Stimulated activated CD8-positive, alpha-beta memory T cell treated with anti-CD3 and anti-CD28 coated beads, Interleukin-7, amount 100 ng/mL, for 4 hours (primary cell): Measurements from ENCODE around the gene PPP1R14C.

ENCODE experiments used
- DNase-seq, 2 donors: peaks; one replicate each; pipeline ENCODE4 v3.0.0-alpha.2; 2020; ENCODE audit warnings: low read depth in 2 of 2

The PPP1R14C gene

DNA sequence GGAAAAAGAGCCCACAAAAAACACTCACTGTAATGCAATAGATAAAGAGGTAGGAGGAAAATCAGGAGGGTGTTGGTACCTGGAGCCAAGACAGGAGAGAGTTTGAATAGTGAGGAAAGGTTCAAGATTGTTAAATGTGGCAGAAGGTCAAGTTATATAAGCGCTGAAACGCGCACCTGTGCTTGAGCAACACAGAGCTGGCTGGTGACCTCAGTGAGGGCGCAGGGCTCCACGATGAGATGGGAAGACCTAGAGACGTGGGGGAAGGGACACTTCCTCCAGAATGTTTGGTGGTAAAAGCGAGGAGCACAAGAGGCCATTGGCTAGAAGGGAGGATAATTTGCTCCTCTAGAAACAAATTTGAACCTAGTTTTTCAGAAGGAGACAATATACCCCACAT lies 4.2 kb upstream of the PPP1R14C start:
- DNase-seq = no peak

DNA sequence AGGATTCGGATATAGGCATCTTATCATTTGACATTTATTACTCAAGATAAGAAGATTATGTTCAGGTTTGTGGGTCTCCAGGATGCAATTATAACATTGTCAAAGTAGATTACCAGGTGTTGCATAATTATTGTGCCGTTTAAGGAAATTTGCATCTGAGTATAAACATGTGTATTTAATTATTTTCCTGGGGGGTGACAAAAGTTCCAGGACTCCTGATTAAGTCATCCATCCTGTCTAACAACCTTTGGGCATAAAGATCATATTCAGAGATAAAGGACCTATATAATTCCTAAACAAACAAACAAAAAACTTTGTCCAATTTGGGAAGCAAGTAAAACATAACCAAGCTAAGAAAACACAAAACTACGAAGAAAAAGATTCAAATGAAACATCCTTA lies 3.3 kb upstream of the PPP1R14C start:
- DNase-seq = no peak

DNA sequence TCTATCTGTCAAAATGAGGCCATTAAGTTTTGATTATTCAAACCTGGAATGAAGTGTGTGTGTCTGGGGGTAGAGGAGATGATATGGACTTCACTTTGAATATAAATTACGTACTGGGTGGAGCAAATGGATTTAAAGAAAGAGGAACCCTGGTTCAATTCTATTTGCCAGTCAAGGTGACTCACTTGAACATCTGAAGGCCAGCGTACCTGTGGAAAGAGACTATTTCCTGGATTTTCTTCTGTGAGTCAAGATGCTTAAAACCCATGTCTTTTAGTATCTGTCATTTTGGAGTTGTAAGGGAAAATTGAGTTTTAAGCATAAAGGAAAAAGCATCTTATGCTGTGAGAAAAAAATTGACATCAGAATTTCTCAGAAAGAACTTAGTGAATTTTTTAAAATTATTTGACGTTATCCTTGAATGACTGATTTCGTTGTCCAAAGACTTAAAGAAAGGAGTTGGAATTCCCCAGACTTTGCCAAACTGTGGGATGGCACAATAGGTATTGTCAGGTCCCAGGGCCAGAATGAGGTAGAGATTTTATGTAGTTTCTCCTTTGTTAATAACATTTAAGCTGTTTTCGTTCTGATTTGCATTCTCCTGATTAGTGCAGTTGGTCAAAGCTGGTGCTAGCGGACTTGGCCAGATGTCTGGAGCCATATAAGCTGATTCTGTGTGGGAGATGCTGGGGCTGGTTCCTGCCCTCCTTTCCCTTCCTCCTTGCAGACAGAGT lies 2.4 kb upstream of the PPP1R14C start:
- DNase-seq = no peak

DNA sequence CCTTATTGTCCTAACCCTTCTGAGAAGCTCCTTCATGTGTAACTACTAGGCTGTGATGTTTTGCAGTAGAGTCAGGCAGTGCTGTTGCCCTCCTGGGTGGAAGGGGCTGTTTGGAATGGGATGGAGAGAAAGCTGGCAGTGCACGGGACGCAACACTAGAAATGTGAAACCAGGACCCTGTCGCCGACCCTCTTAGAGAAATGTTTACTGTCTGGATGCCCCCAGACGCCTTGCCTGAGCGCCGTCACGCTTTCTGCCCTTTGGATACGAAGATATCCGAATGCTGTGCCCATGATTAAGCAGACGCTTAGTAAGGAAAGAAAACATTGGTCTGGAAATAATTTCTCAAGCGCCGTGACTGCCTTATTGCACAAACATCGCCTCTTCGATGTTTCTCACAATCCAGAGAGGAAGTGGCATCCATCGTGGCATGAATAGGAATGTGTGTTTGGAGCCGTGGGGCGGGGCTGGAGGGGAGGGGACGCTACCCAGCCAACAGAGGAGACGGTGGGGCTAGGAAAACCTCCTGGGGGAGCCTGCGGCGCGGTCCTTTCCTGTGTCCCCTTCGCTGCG lies 661 bp upstream of the PPP1R14C start:
- no peak for DNase-seq

DNA sequence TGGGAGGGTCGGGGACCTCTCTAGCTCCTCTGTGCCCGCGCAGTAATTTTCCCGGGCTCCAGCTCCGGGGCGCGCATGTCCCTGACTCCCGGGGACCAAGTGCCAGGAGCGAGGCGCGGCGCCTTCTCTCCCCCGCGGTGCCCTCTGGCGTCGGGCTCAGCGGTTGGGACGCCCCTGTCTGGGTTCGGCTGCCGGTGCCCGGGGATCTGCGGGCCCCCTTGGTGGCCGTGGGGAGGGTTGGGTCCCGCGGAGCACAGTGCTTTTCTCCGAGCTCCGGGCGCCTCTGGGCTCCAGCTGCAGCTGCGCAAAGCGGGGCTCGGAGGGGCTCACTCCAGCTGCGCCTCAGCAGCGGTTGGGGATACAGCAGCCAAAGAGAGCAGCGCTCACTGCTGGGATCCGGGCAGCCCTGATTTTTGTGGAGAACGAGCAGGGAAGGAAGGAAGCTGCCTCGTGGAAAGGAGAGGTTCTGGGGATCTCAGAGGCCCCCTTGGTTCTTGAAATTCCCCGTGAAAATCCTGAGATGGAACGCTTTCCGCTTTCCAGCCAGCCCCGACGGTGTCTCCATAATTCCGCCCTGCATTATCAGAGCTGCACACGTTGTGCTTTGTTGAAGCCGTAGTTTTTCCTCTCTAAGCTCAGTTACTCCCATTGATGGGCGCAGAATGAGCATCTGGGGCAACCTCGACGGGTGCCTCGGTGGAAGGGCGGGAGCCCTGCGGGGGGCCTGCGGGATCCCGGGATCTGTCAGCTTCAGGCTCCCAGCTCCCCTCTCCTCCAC lies 861 bp downstream of the PPP1R14C start:
- no peak for DNase-seq

DNA sequence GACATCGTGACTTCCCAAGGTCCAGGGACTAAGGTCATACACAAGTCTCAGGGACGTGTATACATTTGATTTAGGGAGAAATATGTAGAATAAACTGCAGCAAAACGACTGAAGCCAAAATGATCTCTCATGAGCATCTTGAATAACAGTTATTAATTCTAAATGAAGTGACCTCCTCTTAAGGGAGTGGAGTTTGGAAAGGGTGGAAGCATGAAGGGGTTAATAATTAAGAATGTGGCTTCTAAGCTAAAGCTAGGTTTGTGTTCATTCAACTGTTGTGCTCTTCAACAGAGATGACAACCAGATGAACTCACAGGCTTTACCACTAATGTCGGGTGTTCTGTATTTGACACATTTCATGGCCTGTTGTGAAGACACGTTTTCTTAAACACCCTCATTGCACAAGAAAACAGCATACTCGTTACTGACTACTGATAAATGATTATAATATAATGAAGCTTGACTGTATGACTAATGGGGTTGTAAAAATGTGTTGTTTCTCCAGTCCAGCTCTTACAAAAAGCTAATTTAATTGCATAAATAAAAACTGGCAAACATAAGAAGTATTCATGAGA lies 1.5 kb downstream of the PPP1R14C start:
- no peak for DNase-seq

DNA sequence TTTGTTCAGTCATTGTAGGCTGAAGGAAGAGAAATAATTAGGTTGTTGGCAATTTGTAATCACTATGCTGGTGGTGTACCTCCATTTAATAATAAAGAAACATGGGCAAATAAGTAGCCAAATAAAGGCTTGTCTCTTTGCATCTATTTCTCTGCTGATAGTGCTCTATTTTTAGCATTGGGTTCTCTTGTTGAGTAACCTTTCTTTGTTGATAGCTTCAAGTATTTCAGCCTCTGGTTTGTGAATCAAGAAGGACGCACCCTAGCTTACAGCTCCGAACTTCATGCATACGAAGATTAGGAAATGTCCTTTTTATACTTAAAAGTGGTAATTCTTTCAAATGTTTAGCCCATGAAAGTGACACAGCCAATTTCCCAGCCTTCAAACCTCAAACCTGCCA lies 2.6 kb downstream of the PPP1R14C start:
- DNase-seq = no peak

DNA sequence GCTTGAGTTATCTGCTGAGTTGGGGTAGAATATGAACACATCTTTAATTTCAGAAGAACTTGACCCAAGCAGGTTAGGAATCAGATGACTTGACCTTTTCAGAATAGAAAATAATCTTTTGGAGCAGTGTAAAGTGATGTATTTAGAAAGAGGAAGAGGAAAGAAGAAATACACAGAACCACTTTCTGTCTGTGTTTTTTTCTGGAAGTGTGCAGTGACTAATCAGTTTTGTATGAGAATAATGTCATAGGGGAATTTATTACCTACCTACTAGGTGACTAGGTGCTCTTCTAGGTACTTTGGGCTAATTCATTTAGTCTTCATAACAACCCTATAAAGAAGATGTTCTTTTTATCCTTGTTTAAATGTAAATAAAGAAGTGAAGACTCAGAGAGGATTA lies 3.0 kb downstream of the PPP1R14C start:
- no peak for DNase-seq

DNA sequence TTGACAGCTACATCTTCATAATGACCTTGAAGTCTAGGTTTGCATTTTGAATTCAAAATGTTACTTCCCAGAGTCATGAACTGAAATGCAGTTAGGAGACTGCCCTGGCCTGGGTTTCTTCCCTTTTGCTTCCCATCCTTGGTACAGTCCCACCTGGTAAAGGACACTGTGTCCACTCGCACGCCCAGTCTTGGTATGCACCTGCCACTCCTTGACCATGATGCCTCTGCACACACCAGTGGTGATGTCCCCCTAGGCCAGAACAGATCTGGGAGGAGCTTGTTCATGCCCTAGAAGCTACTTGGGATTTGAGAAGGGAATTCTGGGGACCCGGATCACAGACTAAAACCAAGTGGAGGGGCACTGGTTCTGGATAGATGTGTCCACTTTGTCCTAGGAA lies 3.6 kb downstream of the PPP1R14C start:
- DNase-seq = no peak

DNA sequence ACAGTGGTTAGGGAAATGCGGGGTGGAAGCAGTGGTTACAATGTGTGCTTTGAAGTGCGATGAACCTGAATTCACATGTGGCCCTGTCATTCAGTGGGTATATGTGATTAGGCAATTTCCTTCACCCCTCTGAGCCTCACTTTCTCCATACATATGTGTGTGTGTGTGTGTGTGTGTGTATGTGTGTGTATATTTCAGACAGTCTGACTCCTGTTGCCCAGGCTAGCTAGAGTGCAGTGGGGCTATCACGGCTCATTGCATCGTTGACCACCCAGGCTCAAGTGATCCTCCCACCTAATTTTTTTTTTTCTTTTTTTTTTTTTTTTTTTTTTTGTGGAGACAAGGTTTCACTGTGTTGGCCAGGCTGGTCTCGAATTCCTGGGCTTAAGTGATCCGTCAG lies 6.3 kb downstream of the PPP1R14C start:
- DNase-seq = no peak

DNA sequence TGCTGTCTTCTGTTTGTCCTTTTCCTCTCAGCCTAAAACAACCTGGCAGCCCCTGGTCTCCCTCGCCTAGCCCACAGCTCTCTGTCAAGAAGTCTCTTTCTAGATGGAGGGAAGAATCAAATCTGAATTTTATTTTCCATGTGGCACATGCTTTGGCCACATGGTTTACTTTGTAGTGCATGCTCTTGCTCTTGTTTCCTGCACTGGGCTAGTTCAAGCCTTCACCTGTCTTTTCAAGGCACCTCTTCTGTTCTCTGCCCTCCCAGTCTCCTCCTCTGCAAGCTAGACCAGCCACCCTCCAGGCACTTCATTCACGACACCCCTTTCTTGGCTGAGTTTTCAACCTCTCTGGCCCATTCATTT lies 7.6 kb downstream of the PPP1R14C start:
- DNase-seq = no peak

DNA sequence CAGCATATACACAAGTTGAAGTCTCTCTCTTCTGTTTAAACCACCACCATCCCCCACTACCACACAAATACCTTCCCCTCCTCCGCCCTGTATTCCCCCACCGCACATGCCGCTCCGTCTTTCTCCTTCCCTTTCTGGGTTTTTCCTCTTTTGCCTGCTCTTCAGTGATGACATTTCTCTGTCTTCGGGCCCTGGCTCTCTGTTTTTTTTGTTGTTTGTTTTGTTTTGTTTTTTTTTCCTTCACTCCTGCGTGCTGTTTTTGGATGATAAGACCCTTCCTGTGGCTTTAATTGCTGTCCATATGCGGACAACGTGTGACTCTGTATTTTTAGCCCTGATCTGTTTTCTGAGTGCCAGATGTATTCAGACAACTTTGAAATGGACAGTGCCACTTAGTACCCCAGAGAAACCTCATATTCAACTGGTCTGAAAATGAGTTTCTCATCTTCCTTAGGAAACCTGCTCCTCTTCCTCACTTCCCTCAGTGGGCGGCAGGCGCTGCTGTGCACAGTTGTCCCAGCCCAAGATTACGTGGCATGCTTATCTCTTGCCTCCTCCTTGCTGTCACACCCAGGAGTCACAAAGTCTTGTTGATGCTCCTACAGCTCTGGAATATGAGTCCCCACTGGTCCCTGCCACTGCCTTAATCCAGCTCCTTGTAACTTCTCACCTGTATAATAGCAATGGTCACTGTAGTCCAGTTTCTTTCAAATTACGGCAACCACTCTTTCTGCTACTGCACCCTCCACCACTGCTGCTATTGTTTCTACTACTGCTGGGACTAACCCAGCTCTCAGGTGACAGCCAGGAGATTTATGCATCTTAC lies 8.2 kb downstream of the PPP1R14C start:
- no peak for DNase-seq

DNA sequence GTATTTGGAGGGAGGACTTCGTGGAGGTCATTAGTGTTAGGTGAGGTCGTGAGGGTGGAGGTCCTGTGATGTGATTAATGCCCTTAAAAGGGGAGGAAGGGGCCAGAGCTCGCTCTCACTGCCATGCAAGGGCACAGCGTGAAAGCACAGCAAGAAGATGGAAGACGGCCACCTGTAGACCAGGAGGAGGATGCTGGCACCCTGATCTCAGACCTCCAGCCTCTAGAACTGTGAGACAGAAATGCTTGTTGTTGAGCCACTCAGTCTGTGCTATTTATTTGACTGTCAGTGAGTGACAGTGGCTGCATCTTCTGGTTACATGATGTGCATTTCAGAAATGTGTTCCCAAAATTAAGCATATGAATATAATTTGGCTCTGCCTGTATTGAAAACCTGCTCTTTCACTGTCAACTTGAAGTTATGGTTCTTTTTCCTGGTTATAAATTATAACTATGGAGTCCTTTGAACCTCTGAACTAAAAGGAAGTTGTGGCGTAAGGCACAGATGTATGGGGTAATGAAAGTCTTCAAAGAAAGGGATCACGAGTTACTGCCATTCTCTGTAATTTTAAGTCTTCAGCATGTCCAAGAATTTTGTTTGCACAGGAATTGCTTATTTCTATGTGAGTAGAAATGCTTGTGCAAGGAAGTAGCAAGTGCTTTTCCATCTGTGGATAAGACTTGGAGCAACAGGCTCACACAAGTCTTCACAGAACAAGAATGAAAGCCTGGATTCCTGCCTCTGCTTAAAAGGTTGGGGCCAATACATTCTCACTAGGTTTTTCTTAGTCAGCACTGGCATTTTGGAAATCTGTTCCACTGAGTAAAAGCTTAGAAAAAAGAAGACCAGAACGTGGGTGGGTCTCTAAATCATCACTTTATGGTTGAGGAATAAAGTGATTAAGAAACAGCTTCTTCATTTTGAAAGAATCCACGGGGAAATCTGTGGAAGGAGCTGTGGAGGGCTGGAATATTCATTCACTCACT lies 10.3 kb downstream of the PPP1R14C start:
- DNase-seq = no peak

DNA sequence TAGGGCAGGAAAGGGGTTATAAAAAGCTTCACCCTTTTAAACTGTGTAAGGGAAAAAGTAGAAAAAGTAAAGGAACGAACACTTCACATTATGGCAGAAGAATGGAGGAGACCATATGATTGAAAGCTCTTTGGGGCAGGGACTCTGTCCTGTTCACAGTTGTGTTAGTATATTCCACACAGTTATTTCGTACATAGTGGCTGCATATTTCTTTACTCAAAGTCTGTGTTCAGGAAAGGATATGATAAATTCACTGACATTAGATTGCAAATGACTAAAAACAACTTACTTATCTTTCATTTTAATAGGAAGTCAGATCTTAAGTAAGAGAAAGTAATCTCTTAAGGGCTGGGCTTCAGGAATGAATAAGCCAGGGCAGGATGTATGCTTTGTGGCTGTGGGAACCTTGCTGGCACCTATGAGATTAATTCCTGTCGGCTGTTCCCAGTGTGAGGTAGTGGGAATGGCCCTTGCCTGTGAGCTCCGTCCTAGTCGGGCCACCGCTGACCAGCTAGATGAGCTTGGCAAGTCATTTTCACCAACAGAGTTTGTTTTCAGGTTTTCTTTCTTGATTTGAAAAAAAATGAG lies 11.2 kb downstream of the PPP1R14C start:
- no peak for DNase-seq

DNA sequence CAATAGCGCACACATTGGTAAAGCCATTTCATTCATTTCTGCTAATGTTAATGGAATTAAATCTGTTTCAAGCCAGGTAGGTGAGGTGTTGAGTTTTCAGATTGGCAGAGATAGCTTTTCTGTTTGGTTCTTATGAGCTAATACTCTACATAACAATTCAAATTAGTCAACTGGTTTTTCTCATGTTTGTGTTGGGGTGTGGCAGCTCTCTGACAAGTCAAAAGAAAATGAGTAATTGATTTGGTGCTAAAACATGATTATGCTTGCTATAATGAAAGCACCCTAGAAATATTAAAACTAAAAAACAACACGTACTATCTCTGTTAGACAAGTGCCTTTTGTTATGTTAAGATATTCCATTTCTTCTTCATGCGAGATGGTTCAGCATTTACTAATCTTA lies 13.6 kb downstream of the PPP1R14C start:
- no peak for DNase-seq

DNA sequence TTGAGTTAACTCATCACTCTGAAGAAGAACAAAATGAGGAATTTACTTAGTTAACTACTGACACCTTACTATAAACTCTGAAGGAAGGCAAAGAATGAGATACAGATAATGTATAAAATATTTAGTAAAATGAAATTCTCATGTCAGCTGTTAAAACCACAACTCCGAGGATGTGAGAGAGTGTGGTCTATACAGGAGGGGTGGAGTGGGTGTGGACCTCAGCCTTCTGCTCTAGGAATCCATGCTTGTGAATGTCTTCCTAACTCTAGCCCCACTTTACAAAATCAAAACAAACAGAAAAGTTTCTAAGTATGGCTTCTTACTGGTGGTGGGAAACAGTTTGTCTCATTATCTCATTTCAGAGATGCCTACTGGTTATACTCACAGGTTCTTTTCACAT lies 14.2 kb downstream of the PPP1R14C start:
- DNase-seq = no peak

DNA sequence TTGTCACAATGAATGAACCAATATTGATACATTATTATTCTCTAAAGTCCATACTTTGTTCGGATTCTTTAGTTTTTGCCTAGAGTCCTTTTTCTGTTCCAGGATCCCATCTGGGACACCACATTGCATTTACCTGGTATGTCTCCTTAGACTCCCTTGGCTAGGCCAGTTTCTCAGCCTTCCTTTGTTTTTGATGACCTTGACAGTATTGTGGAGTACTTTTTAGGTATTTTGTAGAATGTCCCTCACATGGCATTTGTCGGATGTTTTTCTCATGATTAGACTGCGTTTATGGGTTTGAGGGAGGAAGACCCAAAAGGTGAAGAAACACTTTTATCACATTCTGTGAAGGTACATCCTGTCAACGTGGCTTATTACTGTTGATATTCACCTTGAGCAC lies 16.9 kb downstream of the PPP1R14C start:
- DNase-seq = no peak

DNA sequence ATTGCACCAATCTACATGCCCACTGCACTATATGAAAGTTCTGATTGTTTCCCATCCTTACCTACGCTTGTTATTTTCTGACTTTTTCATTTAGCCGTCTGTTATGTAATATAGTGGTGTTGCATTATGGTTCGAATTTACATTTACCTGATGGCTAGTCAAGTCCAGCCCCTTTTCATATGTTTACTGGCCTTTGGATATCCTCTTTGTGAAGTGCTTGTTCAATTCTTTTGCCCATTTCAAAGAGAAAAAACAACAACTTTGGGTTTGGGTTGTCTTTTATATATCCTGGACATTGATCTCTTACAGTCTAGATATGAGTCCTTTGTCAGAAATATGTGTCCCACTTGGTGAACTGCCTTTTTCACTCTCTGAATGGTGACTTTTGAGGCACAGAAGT lies 21.1 kb downstream of the PPP1R14C start:
- DNase-seq = no peak

DNA sequence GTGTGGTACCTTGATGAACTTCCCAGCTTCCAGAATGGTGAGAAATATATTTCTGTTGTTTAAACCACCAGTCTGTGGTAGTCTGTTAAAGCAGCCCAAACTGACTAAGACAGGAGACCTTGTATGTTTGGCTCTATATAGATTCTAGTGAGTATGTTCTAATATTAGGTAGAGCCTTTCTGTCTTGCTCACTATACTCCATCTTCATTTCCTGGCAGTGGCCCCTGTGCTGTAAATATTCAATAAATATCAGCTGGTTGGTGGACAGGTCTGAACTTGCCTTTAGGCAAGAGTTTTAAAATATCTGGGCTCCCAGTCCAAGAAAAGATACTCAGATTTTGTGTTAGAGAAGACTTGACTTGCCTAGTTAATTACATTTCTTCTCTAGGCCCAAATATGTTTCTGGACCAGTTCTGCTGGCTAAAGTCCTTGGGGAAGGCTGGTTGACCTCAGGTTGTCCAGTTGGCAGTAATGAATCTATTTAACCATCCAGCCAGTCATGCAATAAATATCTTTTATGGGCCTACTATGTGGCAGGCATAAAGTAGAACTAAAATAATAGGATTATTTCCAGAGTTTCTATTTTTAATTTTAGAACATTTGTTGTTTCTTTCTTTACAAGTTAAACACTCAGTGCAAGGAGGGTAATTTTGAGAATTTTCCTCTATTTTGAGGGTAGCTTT lies 22.3 kb downstream of the PPP1R14C start:
- no peak for DNase-seq

DNA sequence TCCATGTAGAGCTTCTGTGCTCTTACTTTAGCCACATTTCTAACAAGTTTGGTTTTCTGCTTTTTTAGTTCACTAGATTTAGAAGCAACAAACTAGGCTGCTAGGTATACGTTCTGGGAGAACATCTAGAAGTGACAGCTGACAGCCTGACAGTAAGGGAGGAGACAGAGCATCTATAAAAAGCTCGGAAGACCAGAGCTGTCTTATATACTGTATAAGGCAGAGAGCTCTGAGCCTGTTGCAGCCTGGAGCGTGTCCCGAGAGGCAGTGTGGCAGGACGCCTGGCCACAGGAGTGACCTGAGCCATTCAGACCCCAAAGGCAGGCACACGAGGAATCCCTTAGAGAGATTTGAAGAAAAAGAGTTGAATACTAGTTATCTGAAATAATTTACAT lies 24.6 kb downstream of the PPP1R14C start:
- no peak for DNase-seq
